GM06990 (cell line): ENCODE measurements around the gene CERT1.
A peak's percentile ranks its signal among the peaks of the same experiment; 100 is the strongest.
"Not testable (repeated sequence)": the region's sequence is repeated elsewhere in the genome, so short reads cannot be mapped to it uniquely, and the experiment has no call there.

Source experiments
- DNase-seq: peaks from one replicate; pipeline ENCODE4 v3.0.0-alpha.2; 2011; ENCODE audit not compliant: insufficient read length; ENCODE audit errors: extremely low read depth
- H3K27me3 ChIP-seq: replicated peaks from 2 replicates; pipeline ENCODE4 v1.6.0; 2011; ENCODE audit warnings: low read length; ENCODE audit not compliant: control insufficient read depth, insufficient read depth
- H3K36me3 ChIP-seq: 2 replicates; pipeline ENCODE4 v1.5.1; 2011; ENCODE audit warnings: low read length; ENCODE audit not compliant: control insufficient read depth, insufficient read depth
- H3K4me3 ChIP-seq: replicated peaks from 2 replicates; pipeline ENCODE4 v1.5.1; 2011; ENCODE audit warnings: low read depth, mild to moderate bottlenecking, control low read depth, low read length
- TF ChIP-seq, protein P1 (sequence below): IDR thresholded peaks from 2 replicates; pipeline ENCODE4 v1.5.1; 2011; ENCODE audit warnings: low read length, control low read depth, mild to moderate bottlenecking, inconsistent platforms; ENCODE audit not compliant: insufficient read depth, poor library complexity, severe bottlenecking

The CERT1 gene, protein sequence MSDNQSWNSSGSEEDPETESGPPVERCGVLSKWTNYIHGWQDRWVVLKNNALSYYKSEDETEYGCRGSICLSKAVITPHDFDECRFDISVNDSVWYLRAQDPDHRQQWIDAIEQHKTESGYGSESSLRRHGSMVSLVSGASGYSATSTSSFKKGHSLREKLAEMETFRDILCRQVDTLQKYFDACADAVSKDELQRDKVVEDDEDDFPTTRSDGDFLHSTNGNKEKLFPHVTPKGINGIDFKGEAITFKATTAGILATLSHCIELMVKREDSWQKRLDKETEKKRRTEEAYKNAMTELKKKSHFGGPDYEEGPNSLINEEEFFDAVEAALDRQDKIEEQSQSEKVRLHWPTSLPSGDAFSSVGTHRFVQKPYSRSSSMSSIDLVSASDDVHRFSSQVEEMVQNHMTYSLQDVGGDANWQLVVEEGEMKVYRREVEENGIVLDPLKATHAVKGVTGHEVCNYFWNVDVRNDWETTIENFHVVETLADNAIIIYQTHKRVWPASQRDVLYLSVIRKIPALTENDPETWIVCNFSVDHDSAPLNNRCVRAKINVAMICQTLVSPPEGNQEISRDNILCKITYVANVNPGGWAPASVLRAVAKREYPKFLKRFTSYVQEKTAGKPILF

DNA sequence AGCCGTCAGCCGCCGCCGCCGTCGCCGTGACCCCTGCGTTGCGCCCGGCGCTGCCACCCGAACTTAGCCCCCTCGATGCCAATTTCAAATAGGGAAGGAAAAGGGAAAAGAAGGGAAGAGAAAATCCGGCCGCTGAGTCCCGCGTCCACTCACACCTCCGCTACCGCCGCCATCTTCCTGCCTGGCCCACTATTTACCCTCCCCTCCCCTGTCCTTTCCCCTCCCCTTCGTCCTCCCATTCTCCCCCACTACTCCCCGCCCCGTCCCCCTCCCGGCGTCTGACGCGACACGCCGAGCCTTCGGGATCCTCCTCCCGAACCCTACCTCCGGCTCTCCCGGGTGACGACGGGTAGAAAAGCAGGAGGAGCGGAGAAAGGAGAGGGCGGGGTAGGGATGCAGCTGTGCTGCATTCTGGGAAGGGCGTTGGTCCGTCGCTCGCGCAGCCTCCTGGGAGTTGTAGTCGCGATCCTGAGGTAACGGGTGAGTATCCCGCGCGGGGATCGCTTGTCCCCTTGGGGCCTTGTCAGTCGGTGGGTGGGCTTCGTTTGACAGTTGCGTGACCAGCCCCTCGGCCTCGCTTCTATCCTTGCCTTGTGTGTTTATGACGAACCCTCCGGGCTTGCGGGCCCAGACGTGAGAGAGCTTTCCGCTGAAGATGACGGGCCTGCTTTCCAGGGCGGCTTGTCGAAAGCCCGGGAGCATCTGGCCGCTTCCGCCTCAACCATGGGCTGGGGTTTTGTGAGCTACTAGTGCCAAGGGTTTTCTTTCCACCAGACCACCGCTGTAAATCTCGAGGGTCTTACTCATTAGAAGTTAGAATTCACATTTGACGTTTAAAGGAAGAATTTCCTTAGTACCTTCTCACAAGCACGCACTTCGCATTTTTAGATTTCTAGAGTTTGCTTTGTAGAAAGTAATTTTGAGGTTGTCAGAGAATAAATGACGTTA, at the start of gene CERT1, which contains the start of gene POLK:
CERT1 (minus strand) TSS at position 195 of the 948 bp plus-strand sequence. CDS start 422 bp downstream, outside the sequence.
POLK (plus strand) TSS at position 457 of the 948 bp plus-strand sequence.
- TF ChIP-seq, protein P1, sequence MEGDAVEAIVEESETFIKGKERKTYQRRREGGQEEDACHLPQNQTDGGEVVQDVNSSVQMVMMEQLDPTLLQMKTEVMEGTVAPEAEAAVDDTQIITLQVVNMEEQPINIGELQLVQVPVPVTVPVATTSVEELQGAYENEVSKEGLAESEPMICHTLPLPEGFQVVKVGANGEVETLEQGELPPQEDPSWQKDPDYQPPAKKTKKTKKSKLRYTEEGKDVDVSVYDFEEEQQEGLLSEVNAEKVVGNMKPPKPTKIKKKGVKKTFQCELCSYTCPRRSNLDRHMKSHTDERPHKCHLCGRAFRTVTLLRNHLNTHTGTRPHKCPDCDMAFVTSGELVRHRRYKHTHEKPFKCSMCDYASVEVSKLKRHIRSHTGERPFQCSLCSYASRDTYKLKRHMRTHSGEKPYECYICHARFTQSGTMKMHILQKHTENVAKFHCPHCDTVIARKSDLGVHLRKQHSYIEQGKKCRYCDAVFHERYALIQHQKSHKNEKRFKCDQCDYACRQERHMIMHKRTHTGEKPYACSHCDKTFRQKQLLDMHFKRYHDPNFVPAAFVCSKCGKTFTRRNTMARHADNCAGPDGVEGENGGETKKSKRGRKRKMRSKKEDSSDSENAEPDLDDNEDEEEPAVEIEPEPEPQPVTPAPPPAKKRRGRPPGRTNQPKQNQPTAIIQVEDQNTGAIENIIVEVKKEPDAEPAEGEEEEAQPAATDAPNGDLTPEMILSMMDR, result no peak
- Histone ChIP-seq H3K27me3 (no peaks in the 10 kb centered on the region), H3K4me3 (peak within 1 kb of the TSS; percentile 98), H3K36me3 (no peaks in the 10 kb centered on the region)
- DNase-seq, result peak; percentile 97

DNA sequence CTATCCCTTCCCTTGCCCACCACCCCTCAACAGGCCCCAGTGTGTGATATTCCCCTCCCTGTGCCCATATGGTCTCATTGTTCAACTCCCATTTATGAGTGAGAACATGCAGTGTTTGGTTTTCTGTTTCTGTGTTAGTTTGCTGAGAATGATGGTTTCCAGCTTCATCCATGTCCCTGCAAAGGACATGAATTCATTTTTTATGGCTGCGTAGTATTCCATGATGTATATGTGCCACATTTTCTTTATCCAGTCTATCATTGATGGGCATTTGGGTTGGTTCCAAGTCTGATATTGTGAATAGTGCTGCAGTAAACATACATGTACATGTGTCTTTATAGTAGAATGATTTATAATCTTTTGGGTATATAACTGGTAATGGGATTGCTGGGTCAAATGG, 49.2 kb upstream of the CERT1 start:
- not testable (repeated sequence) for H3K36me3 ChIP-seq, DNase-seq

DNA sequence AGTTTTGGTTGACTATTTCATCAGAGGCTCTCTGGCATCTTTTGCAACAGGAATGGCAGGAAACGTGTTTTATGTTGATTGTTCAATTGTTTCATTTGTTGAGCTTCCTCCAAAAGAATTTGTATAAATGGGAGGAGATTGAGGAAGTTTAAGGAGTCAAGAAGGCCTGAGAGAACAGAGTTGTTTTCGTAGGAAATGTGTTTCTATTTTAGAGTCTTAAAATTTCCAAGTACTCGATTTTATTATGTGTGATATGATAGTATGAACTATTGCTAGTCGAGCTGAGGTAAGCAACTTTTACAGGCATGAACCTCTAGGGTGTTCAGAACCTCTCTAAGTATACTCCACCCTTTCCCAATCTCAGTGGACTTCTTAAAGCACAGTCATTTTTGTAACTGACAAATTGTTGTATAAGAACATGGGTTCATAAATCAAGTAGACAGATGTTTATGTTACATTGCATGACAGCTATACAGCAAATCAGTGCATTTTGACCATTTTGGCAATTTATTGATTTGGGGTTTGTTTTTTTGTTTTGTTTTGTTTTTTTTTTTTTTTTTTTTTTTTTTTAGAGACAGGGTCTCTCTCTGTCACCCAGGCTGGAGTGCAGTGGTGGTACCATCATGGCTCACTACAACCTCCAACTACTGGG, 47.7 kb upstream of the CERT1 start:
- Histone ChIP-seq H3K27me3 (no peaks in the 10 kb centered on the region), H3K36me3 (no peaks in the 10 kb centered on the region; the same call in none of the 2 replicates), H3K4me3 (no peak overlapping the region)
- no peak for DNase-seq
- TF ChIP-seq, protein P1, result no peak

More for the DNA sequence above, 49.2 kb upstream of the CERT1 start:
- H3K4me3 ChIP-seq, H3K27me3 ChIP-seq: not testable (repeated sequence)

DNA sequence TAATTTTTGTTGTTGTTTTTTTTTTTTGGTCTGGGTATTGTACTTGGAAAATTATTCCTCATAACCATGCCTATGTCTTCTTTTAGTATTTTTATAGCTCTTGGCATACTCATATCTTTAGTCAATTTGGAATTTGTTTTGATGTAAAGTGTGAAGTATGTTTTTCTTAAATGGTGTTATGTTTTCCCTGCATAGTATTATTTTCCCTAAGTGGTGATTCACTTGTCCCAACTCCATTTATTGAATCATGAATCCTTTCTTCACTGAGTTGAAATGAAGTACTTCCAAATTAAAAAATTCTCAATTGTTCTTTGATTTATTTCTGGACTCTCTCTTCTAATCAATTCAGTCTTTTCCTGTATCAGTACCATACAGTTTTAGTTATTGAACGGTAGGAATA, 46.8 kb upstream of the CERT1 start:
- H3K4me3 ChIP-seq, result no peak overlapping the region
- no peaks in the 10 kb centered on the region for H3K27me3 ChIP-seq
- no peak for DNase-seq
- TF ChIP-seq, protein P1, result no peak
- H3K36me3 ChIP-seq, result no peaks in the 10 kb centered on the region; the same call in none of the 2 replicates

DNA sequence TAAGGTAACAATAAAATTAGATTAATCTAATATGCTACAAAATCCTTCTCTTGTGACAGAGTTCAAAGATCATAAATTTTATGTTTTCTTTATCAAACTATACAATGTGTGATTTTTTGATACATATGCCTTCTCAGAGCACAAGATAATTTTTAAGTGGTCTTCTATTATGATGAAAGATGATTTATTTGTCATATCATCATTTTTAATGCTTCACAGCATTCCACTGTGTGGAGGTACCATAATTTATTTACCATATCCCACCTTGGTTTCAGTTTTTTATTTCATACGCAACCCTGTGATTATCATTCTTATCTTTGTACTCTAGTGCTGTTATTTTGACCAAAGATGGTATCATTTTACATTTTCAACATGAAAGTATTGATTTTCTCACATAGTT, 41.9 kb upstream of the CERT1 start:
- Histone ChIP-seq H3K4me3 (no peak overlapping the region), H3K27me3 (no peaks in the 10 kb centered on the region), H3K36me3 (no peaks in the 10 kb centered on the region; the same call in none of the 2 replicates)
- TF ChIP-seq, protein P1, result no peak
- DNase-seq, result no peak
